HL-60 (cell line): ENCODE results near the gene GUCY1B1.

Source experiments
- DNase-seq, 2 experiments: peaks; one replicate each; pipeline ENCODE4 v3.0.0-alpha.2; 2010 to 2020; ENCODE audit warnings: low read depth in 1 of 2, low spot score in 1 of 2
- H3K27ac ChIP-seq: fragments of 250-450 bp; sonication (Bioruptor Pico); replicated peaks from 2 replicates; pipeline ENCODE4 v1.5.1; 2020; ENCODE audit warnings: mild to moderate bottlenecking, moderate library complexity
- H3K27me3 ChIP-seq: fragments of 250-450 bp; sonication (Bioruptor Pico); 2 replicates; pipeline ENCODE4 v1.5.1; 2021; ENCODE audit warnings: mild to moderate bottlenecking, moderate library complexity; ENCODE audit not compliant: insufficient read depth, poor library complexity, severe bottlenecking
- H3K4me3 ChIP-seq: replicated peaks from 2 replicates; pipeline ENCODE4 v1.5.1; 2011; ENCODE audit warnings: mild to moderate bottlenecking, control low read depth, low read length; ENCODE audit not compliant: insufficient read depth
- CTCF ChIP-seq: IDR thresholded peaks from one replicate; pipeline ENCODE4 v1.5.1; 2011; ENCODE audit warnings: low read length, control low read depth, inconsistent platforms; ENCODE audit not compliant: insufficient read depth
- GABPA ChIP-seq: IDR thresholded peaks from 2 replicates; pipeline ENCODE4 v1.6.1; 2012; ENCODE audit warnings: low read depth
- POLR2AphosphoS5 ChIP-seq: IDR thresholded peaks from 2 replicates; pipeline ENCODE4 v1.6.1; 2012; ENCODE audit warnings: low read depth
- SPI1 ChIP-seq: IDR thresholded peaks from 2 replicates; pipeline ENCODE4 v1.6.1; 2012; ENCODE audit warnings: low read depth, mild to moderate bottlenecking, borderline replicate concordance
- TF ChIP-seq, protein P1 (sequence below): IDR thresholded peaks from 2 replicates; pipeline ENCODE4 v1.6.1; 2012; ENCODE audit warnings: low read depth; ENCODE audit not compliant: insufficient replicate concordance

GUCY1B1 gene

DNA sequence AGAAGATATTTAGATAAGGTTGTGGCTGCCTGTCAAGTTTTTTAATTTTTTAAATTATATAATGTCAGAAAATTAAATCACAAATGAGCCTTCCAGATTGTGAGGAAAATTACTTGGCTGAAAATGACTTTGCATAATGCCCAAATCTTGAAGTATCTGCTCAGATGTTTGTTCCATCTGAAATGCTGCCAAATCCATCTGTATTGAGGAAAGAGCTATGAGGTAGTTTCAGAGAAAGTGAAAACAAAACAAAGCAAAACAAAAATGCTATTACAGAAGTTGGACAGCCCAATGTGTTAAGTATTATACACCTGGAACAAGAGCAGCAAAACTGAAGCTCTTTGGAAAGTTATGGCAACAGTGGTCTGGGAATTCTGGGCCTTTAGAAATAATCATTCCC, 23.3 kb upstream of the GUCY1B1 start:
- Histone ChIP-seq H3K4me3 (no peak overlapping the region), H3K27me3 (no peaks in the 10 kb centered on the region), H3K27ac (no peak overlapping the region)
- no peak for TF ChIP-seq SPI1
- TF ChIP-seq POLR2AphosphoS5 = no peak
- TF ChIP-seq GABPA = no peak
- no peak for TF ChIP-seq CTCF
- TF ChIP-seq, protein P1, sequence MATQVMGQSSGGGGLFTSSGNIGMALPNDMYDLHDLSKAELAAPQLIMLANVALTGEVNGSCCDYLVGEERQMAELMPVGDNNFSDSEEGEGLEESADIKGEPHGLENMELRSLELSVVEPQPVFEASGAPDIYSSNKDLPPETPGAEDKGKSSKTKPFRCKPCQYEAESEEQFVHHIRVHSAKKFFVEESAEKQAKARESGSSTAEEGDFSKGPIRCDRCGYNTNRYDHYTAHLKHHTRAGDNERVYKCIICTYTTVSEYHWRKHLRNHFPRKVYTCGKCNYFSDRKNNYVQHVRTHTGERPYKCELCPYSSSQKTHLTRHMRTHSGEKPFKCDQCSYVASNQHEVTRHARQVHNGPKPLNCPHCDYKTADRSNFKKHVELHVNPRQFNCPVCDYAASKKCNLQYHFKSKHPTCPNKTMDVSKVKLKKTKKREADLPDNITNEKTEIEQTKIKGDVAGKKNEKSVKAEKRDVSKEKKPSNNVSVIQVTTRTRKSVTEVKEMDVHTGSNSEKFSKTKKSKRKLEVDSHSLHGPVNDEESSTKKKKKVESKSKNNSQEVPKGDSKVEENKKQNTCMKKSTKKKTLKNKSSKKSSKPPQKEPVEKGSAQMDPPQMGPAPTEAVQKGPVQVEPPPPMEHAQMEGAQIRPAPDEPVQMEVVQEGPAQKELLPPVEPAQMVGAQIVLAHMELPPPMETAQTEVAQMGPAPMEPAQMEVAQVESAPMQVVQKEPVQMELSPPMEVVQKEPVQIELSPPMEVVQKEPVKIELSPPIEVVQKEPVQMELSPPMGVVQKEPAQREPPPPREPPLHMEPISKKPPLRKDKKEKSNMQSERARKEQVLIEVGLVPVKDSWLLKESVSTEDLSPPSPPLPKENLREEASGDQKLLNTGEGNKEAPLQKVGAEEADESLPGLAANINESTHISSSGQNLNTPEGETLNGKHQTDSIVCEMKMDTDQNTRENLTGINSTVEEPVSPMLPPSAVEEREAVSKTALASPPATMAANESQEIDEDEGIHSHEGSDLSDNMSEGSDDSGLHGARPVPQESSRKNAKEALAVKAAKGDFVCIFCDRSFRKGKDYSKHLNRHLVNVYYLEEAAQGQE = no peak
- DNase-seq = no peak

GRCh38 chr4:155738548-155738947, 20.3 kb upstream of the GUCY1B1 start:
- TF ChIP-seq CTCF (no peak), SPI1 (no peak), POLR2AphosphoS5 (no peak), GABPA (no peak)
- TF ChIP-seq, protein P1 = no peak
- H3K27ac ChIP-seq = no peak overlapping the region
- H3K4me3 ChIP-seq = no peak overlapping the region
- no peak for DNase-seq
- no peaks in the 10 kb centered on the region for H3K27me3 ChIP-seq

- no peak for TF ChIP-seq SPI1
- TF ChIP-seq CTCF = no peak
- TF ChIP-seq, protein P1 = no peak
- TF ChIP-seq GABPA = no peak
- TF ChIP-seq POLR2AphosphoS5 = no peak
- H3K4me3 ChIP-seq = no peak overlapping the region
- no peak overlapping the region for H3K27ac ChIP-seq
- no peak for DNase-seq
- no peaks in the 10 kb centered on the region for H3K27me3 ChIP-seq
Measured at GRCh38 chr4:155741546-155741945, 17.3 kb upstream of the GUCY1B1 start.
